IPS-18c (cell line): ENCODE measurements around the gene NR4A1.

ENCODE experiments used
- H3K4me3 ChIP-seq: 2 replicates; pipeline ENCODE4 v1.7.0; 2013; ENCODE audit warnings: low read depth, mild to moderate bottlenecking, low read length, moderate library complexity; ENCODE audit not compliant: insufficient read depth
- H3K9me3 ChIP-seq: one replicate; pipeline ENCODE4 v1.6.1; 2013; ENCODE audit warnings: mild to moderate bottlenecking, low read length, moderate library complexity; ENCODE audit not compliant: control insufficient read depth, insufficient read depth

NR4A1 gene

DNA sequence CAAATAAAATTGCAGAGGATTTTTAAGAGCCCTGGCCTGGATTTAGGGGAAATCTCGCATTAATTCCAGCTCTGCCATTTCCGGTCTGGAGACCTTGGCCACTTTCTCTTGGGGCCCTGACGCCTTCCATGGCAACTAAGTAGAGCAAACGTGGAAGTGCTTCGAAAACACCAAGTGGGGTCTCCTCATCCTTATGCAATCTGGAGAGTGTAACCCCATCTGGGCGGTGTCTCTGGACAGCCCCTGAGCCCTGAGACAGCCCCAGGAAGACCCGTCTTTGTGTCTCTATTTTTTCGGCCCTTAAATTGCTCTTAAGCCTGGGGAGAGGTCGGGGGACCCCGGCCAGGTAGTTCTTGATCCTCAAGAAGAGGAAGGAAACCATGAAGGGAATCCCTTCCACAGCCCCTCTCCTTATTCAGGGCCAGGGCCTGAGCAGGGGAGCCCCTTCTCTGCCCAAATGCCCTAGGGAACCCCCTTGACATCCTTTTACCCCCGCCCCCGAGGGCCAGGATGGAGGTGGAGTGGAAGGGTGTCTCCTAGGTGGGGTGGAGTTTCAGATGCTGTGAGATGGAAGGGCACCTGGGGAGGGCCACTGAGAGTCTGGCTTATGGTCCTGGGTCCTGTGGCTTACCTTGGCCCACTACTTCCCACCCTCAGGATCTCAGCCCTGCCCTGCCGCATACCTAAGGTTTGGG lies 17.6 kb upstream of the NR4A1 start:
- H3K4me3 ChIP-seq = peak overlapping the region; percentile 52
- no peaks in the 10 kb centered on the region for H3K9me3 ChIP-seq

DNA sequence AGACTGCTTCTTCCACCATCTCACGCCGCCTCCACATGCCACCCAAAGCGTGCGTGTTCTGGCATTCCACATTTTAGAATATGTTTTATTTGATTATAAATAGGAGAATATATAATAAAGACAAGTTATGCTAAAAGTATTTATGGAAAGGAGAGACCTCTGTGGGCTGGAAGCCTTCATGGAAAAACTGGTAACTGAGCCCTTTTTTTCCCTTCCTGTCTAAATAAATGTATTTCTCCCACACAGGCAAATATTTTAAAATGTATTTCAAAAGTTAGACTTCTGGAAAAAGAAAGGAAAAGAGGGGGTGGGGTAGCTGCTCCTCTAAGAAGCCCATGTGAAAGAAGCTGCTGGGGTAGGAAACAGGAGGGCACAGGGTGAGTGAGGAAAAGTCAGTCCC lies 16.1 kb upstream of the NR4A1 start:
- Histone ChIP-seq H3K9me3 (no peaks in the 10 kb centered on the region), H3K4me3 (no peak overlapping the region)

DNA sequence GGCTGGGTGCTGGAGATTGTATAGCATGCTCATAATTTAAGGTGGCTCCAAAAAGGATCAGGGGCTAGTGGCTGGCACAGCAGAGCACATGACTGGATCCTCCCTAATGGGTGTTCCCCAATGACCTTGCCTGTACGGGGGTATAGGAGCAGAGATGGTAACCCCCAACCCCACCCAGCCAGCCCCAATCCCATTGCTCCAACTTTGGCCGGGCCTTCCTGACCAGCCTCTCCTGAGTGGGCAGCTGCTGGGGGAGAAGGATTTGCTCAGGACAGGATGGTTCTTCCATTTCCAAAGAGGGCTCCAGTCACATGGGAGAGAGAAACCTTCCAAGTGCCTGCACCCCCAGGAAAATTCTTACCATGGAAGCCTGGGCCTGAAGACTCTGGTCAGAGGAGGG lies 15.3 kb upstream of the NR4A1 start:
- Histone ChIP-seq H3K9me3 (no peaks in the 10 kb centered on the region), H3K4me3 (no peak overlapping the region)

DNA sequence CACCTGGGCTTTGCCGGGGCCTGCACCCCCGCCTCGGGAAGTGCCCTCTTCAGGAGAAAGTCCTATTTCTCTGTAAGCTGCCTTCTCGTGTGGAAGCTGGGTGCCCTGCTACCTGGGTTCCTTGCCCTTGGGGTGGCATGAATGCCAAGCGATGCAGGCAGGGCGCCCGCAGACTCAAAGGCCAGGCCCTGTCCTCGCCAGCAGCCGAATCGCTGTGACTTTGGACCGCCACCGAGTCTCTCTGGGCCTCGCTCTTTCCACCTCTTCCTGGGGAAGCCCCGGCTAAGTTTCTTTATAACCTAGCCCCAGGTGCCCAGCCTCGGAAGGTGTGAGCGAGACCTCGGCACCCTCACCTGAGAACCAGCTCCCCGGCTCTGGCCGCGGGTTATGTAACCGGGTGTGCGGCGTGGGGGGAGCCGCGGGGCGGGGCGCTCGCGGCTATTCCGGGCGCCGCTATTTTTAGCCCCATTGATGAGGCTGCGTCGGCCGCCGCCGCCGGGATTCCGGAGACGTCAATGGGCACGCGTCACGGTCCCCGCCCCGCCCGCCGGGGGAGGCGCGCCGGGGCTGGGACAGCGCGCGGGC lies 14.6 kb upstream of the NR4A1 start:
- Histone ChIP-seq H3K9me3 (no peaks in the 10 kb centered on the region), H3K4me3 (peak overlapping the region; percentile 49)

DNA sequence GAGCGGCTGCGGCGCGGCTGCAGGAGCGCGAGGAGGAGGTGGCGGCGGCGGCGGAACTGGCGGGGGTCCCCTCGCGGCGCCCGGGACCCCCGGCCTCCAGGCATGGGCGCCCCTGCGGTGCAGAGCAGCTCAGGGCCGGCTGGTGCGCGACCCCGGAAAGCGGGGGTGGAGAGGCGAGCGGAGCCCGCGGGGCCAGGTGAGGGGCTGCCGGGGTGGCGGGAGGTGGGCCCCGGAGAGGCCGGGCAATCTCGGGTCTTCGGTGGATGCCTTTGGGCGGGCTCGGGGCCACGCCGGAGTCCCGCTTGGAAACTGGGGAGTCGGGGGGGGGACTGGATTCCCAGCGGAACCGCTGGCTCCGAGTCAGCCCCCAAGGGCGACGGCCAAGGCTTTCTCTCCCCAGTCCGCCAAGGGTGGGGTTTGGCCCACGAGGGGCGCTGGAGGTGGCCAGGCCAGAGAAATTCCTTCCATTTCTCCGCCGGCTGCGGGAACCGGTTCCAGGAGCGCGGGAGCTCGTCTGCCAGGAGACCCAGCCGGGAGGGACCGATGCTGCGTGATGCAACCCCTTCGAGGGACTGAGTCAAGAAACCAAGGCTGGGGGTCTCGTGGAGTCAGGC lies 13.9 kb upstream of the NR4A1 start:
- Histone ChIP-seq H3K9me3 (no peaks in the 10 kb centered on the region), H3K4me3 (peak overlapping the region; percentile 81)

DNA sequence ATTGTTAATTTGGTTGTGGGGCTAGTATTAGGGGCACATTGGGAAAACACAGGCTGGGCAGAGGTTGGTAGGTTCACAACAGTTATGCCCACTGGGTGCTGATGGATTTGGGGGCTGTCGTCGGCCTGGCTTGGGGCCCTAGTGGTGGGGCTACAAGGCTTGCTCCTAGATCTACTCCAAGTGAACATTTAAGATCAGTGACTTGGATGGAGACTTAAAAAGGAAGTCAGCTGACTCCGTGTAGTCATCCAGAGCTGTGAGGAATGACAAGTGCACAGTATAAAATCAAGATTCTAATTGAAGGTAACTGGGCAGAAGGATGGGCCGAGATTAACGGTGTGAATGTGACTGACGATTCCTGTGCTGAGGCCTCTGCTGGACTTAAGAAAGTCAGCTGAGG lies 12.8 kb upstream of the NR4A1 start:
- H3K9me3 ChIP-seq = no peaks in the 10 kb centered on the region
- H3K4me3 ChIP-seq = no peak overlapping the region

DNA sequence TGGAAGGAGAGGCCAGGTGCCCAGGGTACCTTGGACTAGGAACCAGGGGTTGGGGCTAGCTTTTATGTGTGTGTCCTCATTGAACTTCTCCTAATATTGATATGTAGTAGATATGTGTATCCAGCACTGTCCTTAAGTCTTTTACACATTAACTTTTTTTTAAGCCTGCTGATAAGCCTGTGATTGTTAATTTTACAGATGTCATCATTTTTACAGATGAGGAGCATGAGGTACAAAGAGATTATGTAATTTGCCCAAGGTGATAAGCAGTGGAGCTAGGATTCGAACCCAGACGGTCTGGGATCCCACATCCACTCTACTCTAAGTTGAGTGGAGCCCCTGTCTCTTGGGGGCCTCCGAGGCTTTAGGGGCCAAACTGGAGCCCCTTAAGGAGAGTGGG lies 10.2 kb upstream of the NR4A1 start:
- Histone ChIP-seq H3K4me3 (no peak overlapping the region), H3K9me3 (no peaks in the 10 kb centered on the region)

DNA sequence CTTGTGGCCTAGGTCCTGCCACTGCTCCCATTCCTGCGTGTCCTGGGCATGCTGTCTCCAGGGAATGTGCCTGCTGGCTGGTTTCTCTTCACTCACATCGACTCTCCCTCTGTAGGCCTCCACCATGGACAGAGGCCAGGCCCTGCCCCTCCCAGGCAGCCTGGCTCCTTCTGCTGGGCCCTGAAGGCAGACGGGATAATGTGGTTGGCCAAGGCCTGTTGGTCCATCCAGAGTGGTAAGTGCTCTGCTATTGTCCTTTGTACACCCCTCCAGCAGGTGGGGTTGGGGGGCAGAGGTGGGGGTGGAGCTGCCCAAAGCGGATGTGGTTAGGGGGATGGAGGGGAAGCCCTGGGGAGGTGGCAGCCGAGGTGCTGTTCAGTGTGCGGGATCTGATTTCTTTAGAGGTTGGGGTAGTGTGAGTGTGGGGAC lies 9.5 kb upstream of the NR4A1 start:
- no peak overlapping the region for H3K4me3 ChIP-seq
- no peaks in the 10 kb centered on the region for H3K9me3 ChIP-seq

DNA sequence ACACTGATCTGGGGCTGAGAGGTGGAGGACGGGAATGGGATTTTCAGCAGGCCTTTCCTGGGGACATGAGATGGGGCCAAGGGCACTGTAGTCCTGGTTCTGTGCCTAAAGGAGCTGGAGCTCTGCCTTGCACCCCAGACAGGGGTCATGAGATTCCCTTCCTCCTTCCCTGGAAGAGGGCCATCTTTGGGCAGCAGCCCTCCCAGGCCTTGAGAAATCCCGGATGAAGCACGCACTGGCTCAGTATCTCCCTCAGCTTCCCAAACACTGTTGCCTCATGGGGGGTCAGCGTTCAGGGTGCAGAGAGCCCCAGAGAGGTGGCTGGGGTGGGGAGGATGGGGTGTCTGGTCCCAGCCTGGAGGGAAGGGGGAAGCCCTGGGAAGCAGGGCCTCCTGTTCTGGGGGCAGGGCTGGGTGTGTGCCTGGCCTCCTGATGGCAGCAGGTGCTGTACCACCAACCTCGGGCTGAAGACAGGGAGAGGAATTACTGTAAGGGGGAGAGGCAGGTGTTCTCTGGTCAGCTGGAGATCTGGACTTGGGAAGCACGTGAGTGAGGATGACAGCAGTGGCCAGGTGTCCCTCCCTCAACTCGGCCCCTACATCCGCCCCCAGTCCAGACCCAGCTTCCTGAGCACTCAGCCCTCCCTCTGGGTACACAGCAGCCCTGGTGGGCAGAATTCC lies 8.4 kb upstream of the NR4A1 start:
- Histone ChIP-seq H3K9me3 (no peaks in the 10 kb centered on the region), H3K4me3 (no peak overlapping the region)

DNA sequence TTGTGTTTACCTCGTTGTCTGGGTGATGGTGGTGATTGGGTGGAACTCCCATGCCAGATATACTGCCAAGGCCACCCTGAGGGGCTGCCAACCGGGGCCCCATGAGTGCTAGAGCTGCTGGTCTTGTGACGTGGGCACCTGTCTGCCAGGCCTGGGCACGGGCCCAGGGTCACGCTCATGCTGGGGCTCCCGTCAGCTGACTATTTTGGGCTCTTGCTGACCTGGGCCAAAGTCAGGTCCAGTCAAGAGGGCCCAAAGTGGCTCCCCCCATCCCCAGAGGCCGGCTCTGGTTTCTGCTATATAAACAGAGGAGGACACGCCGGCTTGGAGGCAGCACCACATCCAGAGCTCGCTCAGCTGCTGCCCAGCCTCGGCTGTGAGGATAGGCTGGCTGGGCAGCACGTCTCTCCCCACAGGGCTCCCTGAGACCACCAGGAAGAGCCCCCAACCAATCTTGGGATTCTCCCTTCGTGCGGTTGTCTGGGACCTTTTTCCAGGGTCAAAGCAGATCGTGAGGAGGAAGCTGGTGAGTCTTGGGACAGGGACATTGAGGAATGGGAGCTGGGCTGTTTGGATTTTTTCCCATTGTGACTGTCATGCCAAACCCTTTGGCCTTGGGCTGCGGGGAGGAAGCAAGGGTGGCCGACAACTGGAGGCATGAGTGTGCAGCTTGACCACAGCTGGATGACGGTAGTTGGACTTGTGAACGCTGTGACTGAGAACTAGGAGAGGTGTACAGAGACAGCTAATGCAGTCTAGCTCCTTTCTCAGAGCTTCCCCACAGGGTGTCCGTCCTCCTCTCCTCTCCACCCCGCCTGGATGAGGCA lies 7.6 kb upstream of the NR4A1 start:
- Histone ChIP-seq H3K9me3 (no peaks in the 10 kb centered on the region), H3K4me3 (no peak overlapping the region)

DNA sequence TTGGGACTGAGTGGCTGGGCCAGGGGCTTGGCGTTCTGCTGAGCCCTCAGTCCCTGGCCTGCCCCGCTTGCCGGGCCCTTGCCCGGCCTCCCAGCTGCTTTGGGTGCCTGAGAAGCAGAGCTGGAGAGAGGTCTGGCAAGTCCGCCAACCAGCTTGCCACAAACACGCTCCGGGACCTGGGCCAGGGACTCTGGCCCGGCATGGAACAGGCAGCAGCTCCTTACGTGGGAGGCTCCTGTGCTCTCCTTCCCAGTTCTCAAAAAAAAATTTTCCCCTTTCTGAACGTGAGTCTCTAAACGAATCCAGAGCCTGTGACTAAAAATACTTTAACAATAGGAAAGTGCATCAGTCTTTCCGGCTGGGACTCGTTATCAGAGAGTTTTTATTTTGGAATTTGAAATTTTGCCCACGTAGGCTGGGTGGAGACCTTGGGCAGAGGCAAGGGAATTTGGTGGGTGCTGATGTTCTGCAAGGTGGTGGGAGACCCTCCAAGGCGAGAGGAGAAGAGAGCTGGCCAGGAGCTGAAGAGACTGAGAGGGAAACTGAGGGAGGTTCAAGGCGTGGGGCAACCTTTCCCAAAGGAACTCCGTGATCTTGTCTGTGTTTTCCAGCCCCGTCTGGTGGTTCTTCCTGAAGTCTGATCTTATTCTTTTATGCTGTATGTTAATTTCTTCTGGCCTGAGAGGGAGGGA lies 6.8 kb upstream of the NR4A1 start:
- H3K4me3 ChIP-seq = no peak overlapping the region
- peaks cover 1% of the 10 kb centered on the region for H3K9me3 ChIP-seq

DNA sequence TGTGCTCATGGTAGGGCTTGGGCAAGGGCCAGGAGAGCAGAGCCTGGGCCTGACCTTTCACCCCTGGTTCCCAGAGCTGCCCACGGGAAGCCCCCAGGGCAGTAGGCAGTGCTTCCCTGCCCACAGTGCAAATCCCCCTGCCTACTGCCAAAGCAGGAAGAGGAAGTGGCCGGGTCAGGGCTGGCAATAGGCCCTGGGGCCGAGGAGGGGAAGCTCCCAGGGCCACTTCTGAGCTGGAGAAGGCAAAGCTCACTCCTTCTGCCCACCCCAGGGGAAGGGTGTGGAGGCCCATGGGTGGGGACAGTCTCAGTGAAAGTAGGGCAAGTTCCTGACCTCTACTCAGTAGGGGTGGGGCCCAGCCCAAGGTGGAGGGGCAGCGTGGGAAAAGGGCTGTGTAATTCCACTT lies 5.4 kb upstream of the NR4A1 start:
- H3K4me3 ChIP-seq = no peak overlapping the region
- H3K9me3 ChIP-seq = peaks cover 5% of the 10 kb centered on the region

DNA sequence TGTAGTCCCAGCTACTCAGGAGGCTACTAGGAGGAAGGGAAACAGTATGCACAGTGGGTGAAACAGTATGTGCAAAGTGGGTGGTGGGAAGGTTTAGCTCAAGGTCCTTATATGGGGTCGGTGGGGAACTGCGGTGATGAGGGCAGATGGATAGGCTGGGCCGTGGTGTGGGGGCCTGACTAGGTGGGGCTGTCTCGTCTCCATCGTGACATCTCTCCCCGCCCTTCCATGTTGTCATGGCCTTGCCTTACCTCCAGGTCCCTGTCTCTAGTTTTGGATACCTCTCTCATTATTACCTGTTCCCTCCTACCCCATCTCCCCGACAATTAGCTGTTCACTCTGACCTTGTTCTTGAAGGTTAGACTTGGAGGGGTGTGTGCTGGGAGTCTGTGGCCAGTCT lies 4.4 kb upstream of the NR4A1 start:
- peaks cover 5% of the 10 kb centered on the region for H3K9me3 ChIP-seq

DNA sequence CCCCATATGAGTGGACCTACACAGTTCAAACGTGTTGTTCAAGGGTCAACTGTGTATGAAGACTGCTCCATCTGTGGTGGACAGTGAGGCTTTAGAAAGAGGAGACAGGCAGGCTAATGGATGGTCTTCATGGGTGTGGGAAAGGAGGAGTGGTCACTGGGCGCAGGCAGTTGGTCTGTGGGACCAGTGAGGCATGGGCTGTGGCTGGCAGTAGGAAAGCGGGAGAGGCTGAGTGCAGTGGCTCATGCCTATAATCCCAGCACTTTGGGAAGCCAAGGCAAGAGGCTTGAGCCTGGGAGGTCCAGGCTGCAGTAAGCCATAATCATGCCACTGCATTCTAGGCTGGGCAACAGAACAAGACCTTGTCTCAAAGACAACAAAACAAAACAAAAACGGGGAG lies 2.0 kb upstream of the NR4A1 start:
- peaks cover 5% of the 10 kb centered on the region for H3K9me3 ChIP-seq
- no peak overlapping the region for H3K4me3 ChIP-seq

More for the DNA sequence above, 4.4 kb upstream of the NR4A1 start:
- H3K4me3 ChIP-seq = no peak overlapping the region

DNA sequence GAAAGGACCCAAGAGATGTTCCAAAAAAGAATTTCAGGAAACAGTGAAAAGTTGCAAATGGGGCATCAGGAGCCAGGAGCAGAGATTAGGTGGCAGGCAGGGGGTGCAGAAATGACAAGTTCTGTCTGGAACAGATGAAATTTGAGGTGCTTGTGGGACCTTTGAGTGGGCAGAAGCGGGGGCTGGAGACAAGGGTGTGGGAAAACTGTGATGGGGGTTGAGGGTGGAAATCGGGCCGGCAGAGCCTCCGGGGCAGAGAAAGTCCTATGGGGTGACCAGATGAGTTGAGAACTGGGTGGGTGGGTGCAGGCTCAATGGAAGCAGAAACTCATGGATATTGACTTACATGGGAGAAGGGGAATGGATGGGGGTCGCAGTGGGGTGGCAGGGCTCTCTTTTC lies 1.6 kb upstream of the NR4A1 start:
- H3K9me3 ChIP-seq = peaks cover 5% of the 10 kb centered on the region
- no peak overlapping the region for H3K4me3 ChIP-seq

DNA sequence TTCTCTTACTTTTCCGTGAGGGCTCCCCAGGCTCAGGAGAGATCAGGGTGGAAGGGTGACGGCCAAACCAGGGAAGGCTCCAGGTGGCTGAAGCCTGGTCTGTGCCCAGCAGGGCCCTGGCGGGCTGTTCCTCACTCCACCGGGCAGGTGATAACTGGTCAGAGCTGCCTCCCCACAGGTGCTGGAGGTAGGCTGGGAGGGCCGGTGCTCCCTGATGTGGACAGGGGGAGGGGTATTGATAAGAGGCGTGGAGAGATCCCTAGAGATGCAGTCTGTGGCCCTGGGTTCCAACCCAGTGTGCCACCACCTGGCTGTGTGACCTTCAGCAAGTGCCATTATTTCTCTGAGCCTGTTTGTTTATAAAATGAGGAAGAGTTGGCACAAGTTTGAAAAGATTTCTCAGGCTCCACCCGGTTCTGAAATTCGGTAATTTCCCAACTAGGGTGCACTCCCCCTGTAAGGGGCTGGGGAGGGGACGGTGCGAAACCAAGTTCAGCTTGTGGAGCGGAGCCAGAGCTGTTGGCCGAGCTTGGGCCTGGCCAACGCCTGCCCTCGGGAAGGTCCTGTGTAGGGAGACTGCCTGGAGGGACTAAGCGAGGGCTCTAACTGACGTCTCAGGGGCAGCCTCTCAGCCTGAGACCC lies 1.0 kb upstream of the NR4A1 start:
- Histone ChIP-seq H3K9me3 (peaks cover 5% of the 10 kb centered on the region), H3K4me3 (peak overlapping the region; percentile 78)
